ENCODE results near the gene SYNGR3. TPM values are rescaled to one million over a fixed set of nuclear protein-coding genes. Genes with fewer than 3 reads are reported as not detected.

SYNGR3 gene
- total RNA-seq, 4 donors from 2014 or later: 0.38 to 1.0 (median 1.0) TPM; not detected in 1

- H3K4me1 ChIP-seq: peaks cover 40 to 81% (median 42%) of the 10 kb centered on the region in 3 donors
- no peak overlapping the region for H3K4me3 ChIP-seq
- no peaks in the 10 kb centered on the region for H3K9me3 ChIP-seq
- DNase-seq: no peak
- no peak overlapping the region for H3K27ac ChIP-seq
- TF ChIP-seq CTCF (IDR thresholded peaks at IDR 0.05) (no peak), POLR2A (IDR thresholded peaks at IDR 0.05) (no peak)
- intact Hi-C loops (cut with DNase I): no loop called here
- peaks cover 0 to 32% (median 6%) of the 10 kb centered on the region in 4 donors for H3K27me3 ChIP-seq
- peaks cover 0 to 6% (median 0%) of the 10 kb centered on the region in 3 donors for H3K36me3 ChIP-seq
- WGBS, 2 donors: 82 to 100% methylated on average over 2 to 12 of the region's 14 CpGs
Observed at GRCh38 chr16:2025251-2025650, 35.5 kb downstream of the SYNGR3 start.

- H3K9me3 ChIP-seq: no peaks in the 10 kb centered on the region
- peaks cover 0 to 25% (median 0%) of the 10 kb centered on the region in 4 donors for H3K27me3 ChIP-seq
- TF ChIP-seq CTCF (IDR thresholded peaks at IDR 0.05) (no peak), POLR2A (IDR thresholded peaks at IDR 0.05) (no peak)
- peaks cover 0 to 6% (median 0%) of the 10 kb centered on the region in 3 donors for H3K36me3 ChIP-seq
- peak overlapping the region; percentile 51 to 90 (median 63) for H3K4me3 ChIP-seq
- H3K27ac ChIP-seq: peak overlapping the region; percentile 42 to 86 (median 80)
- intact Hi-C loops (cut with DNase I): no loop called here
- 85 to 86% methylated on average over 6 to 10 of the region's 16 CpGs for WGBS, 2 donors
- no peak for DNase-seq
- peaks cover 37 to 81% (median 39%) of the 10 kb centered on the region in 3 donors for H3K4me1 ChIP-seq
Observed at GRCh38 chr16:2025878-2026460, 36.2 kb downstream of the SYNGR3 start.

GRCh38 chr16:2026461-2027023 lies 36.8 kb downstream of the SYNGR3 start, which contains the start of gene NHERF2:
TSS of gene NHERF2 (plus strand) at chr16:2026902. CDS start at chr16:2027006, 104 bp downstream.
- no peak for DNase-seq
- Histone ChIP-seq H3K9me3 (no peaks in the 10 kb centered on the region), H3K36me3 (peaks cover 0 to 6% (median 0%) of the 10 kb centered on the region in 3 donors), H3K4me1 (peaks cover 39 to 87% (median 45%) of the 10 kb centered on the region in 3 donors), H3K27me3 (peaks cover 0 to 19% (median 0%) of the 10 kb centered on the region in 4 donors), H3K4me3 (peak within 1 kb of the TSS; percentile 51 to 90 (median 63)), H3K27ac (peak within 1 kb of the TSS; percentile 68 to 86 (median 80))
- TF ChIP-seq CTCF (IDR thresholded peaks at IDR 0.05) (no peak), POLR2A (IDR thresholded peaks at IDR 0.05) (no peak)
- intact Hi-C loops (cut with DNase I): no loop called here
- 21% methylated on average over 4 of the region's 59 CpGs; no CpG with 5 or more reads in 1 of the 2 donors for WGBS, 2 donors

- Histone ChIP-seq H3K36me3 (peaks cover 0 to 6% (median 0%) of the 10 kb centered on the region in 3 donors), H3K4me3 (peak overlapping the region; percentile 51 to 90 (median 63)), H3K27ac (peak overlapping the region; percentile 47 to 86 (median 76)), H3K27me3 (peaks cover 0 to 11% (median 0%) of the 10 kb centered on the region in 4 donors), H3K4me1 (peaks cover 39 to 94% (median 45%) of the 10 kb centered on the region in 3 donors), H3K9me3 (no peaks in the 10 kb centered on the region)
- DNase-seq: no peak
- intact Hi-C loops (cut with DNase I): no loop called here
- 0 to 13% methylated on average over 6 of the region's 76 CpGs for WGBS, 2 donors
- TF ChIP-seq POLR2A (IDR thresholded peaks at IDR 0.05): no peak
- no peak for TF ChIP-seq CTCF (IDR thresholded peaks at IDR 0.05)
Observed at GRCh38 chr16:2027024-2028010, 37.5 kb downstream of the SYNGR3 start.

Data from esophagus squamous epithelium (tissue), 5 donors.